SK-N-SH treated with all-trans-retinoic acid at 6 μM for 48 hours (cell line): ENCODE data around the gene PPP1R7.

Experiments
- ATAC-seq: fragments of 200-7000 bp; cut with Tn5 transposase; 3 replicates; pipeline ENCODE4 v1.9.1; 2020; ENCODE audit warnings: mild to moderate bottlenecking, moderate library complexity
- ARNTL ChIP-seq: fragments of 450-650 bp; formaldehyde crosslinking; IDR thresholded peaks from 2 replicates; pipeline ENCODE4 v1.5.0; 2020; ENCODE audit warnings: low read depth, mild to moderate bottlenecking, moderate library complexity, borderline replicate concordance
- CREB5 ChIP-seq: fragments of 250-450 bp; sonication (Bioruptor Pico); IDR thresholded peaks from 2 replicates; pipeline ENCODE4 v1.5.1; 2020; ENCODE audit warnings: low read depth, mild to moderate bottlenecking, moderate library complexity
- CSDC2 ChIP-seq: fragments of 250-450 bp; sonication (Bioruptor Pico); IDR thresholded peaks from 2 replicates; pipeline ENCODE4 v1.5.0; 2020; ENCODE audit warnings: mild to moderate bottlenecking, moderate library complexity
- CSRNP3 ChIP-seq: fragments of 250-450 bp; sonication (Bioruptor Pico); IDR thresholded peaks from 2 replicates; pipeline ENCODE4 v1.5.1; 2021; ENCODE audit warnings: mild to moderate bottlenecking, moderate library complexity
- ESRRG ChIP-seq: fragments of 250-450 bp; sonication (Bioruptor Pico); IDR thresholded peaks from 2 replicates; pipeline ENCODE4 v1.6.1; 2021; ENCODE audit warnings: mild to moderate bottlenecking
- GLIS3 ChIP-seq: fragments of 250-450 bp; sonication (Bioruptor Pico); IDR thresholded peaks from 2 replicates; pipeline ENCODE4 v1.5.0; 2020; ENCODE audit warnings: mild to moderate bottlenecking, moderate library complexity
- ISL1 ChIP-seq: fragments of 250-450 bp; sonication (Bioruptor Pico); IDR thresholded peaks from 2 replicates; pipeline ENCODE4 v2.1.2; 2022; ENCODE audit warnings: mild to moderate bottlenecking, moderate library complexity
- OSR1 ChIP-seq: fragments of 250-450 bp; sonication (Bioruptor Pico); IDR thresholded peaks from 2 replicates; pipeline ENCODE4 v1.8.0; 2022; ENCODE audit warnings: moderate library complexity, mild to moderate bottlenecking, inconsistent platforms
- PATZ1 ChIP-seq: fragments of 250-450 bp; sonication (Bioruptor Pico); IDR thresholded peaks from 2 replicates; pipeline ENCODE4 v1.8.0; 2020; ENCODE audit warnings: mild to moderate bottlenecking, moderate library complexity, borderline replicate concordance
- POU6F1 ChIP-seq: fragments of 250-450 bp; sonication (Bioruptor Pico); IDR thresholded peaks from 2 replicates; pipeline ENCODE4 v1.8.0; 2021; ENCODE audit warnings: low read depth, mild to moderate bottlenecking, moderate library complexity, borderline replicate concordance
- PPARA ChIP-seq: fragments of 250-450 bp; sonication (Bioruptor Pico); IDR thresholded peaks from 2 replicates; pipeline ENCODE4 v1.5.0; 2020; ENCODE audit warnings: mild to moderate bottlenecking, borderline replicate concordance
- RARB ChIP-seq: fragments of 250-450 bp; sonication (Bioruptor Pico); IDR thresholded peaks from 2 replicates; pipeline ENCODE4 v1.8.0; 2021; ENCODE audit warnings: mild to moderate bottlenecking, moderate library complexity
- SNAI2 ChIP-seq: fragments of 250-450 bp; sonication (Bioruptor Pico); IDR thresholded peaks from 2 replicates; pipeline ENCODE4 v1.5.0; 2020; ENCODE audit warnings: mild to moderate bottlenecking, moderate library complexity
- TCF4 ChIP-seq: fragments of 250-450 bp; sonication (Bioruptor Pico); IDR thresholded peaks from 2 replicates; pipeline ENCODE4 v1.8.0; 2021; ENCODE audit warnings: mild to moderate bottlenecking, moderate library complexity, borderline replicate concordance
- TOX ChIP-seq: fragments of 250-450 bp; sonication (Bioruptor Pico); IDR thresholded peaks from 2 replicates; pipeline ENCODE4 v1.8.0; 2021; ENCODE audit warnings: mild to moderate bottlenecking, moderate library complexity, borderline replicate concordance
- TSHZ2 ChIP-seq: fragments of 250-450 bp; sonication (Bioruptor Pico); IDR thresholded peaks from 2 replicates; pipeline ENCODE4 v1.5.0; 2020; ENCODE audit warnings: mild to moderate bottlenecking, moderate library complexity
- ZFP30 ChIP-seq: fragments of 450-650 bp; formaldehyde crosslinking; IDR thresholded peaks from 2 replicates; pipeline ENCODE4 v1.5.0; 2022; ENCODE audit warnings: mild to moderate bottlenecking, moderate library complexity
- ZNF565 ChIP-seq: fragments of 450-650 bp; formaldehyde crosslinking; conservative IDR thresholded peaks from 2 replicates; pipeline ENCODE4 v1.5.0; 2020; ENCODE audit warnings: low read depth, mild to moderate bottlenecking, moderate library complexity
- ZNF8 ChIP-seq: fragments of 450-650 bp; formaldehyde crosslinking; IDR thresholded peaks from 2 replicates; pipeline ENCODE4 v1.5.0; 2020; ENCODE audit warnings: mild to moderate bottlenecking, moderate library complexity

Gene PPP1R7

GRCh38 chr2:241213041-241213440 lies 62.8 kb downstream of the PPP1R7 start:
- ATAC-seq: no peak
- TF ChIP-seq POU6F1 (CRISPR knock-in tag) (no peak), OSR1 (CRISPR knock-in tag) (no peak), RARB (CRISPR knock-in tag) (no peak), CSDC2 (CRISPR knock-in tag) (no peak)

GRCh38 chr2:241213567-241213966 lies 63.3 kb downstream of the PPP1R7 start:
- TF ChIP-seq ESRRG (CRISPR knock-in tag) (no peak), TOX (CRISPR knock-in tag) (no peak), TCF4 (CRISPR knock-in tag) (no peak), ZFP30 (CRISPR knock-in tag) (no peak), CREB5 (CRISPR knock-in tag) (no peak), CSRNP3 (CRISPR knock-in tag) (no peak), GLIS3 (CRISPR knock-in tag) (no peak), ZNF565 (CRISPR knock-in tag) (no peak), TSHZ2 (CRISPR knock-in tag) (no peak), PPARA (CRISPR knock-in tag) (no peak), SNAI2 (CRISPR knock-in tag) (no peak), ISL1 (CRISPR knock-in tag) (no peak), PATZ1 (CRISPR knock-in tag) (no peak), RARB (CRISPR knock-in tag) (no peak), POU6F1 (CRISPR knock-in tag) (no peak), ZNF8 (CRISPR knock-in tag) (no peak), OSR1 (CRISPR knock-in tag) (no peak)
- no peak for ATAC-seq

GRCh38 chr2:241214209-241214608 lies 63.9 kb downstream of the PPP1R7 start:
- no peak for TF ChIP-seq TOX (CRISPR knock-in tag)
- TF ChIP-seq CSDC2 (CRISPR knock-in tag): no peak
- no peak for TF ChIP-seq ZNF565 (CRISPR knock-in tag)
- TF ChIP-seq ARNTL (CRISPR knock-in tag): no peak
- no peak for TF ChIP-seq ESRRG (CRISPR knock-in tag)
- no peak for TF ChIP-seq GLIS3 (CRISPR knock-in tag)
- TF ChIP-seq, all 23 proteins: peak for 0
- no peak for ATAC-seq
